ENCODE data around the gene TRMT112.

Gene TRMT112

DNA sequence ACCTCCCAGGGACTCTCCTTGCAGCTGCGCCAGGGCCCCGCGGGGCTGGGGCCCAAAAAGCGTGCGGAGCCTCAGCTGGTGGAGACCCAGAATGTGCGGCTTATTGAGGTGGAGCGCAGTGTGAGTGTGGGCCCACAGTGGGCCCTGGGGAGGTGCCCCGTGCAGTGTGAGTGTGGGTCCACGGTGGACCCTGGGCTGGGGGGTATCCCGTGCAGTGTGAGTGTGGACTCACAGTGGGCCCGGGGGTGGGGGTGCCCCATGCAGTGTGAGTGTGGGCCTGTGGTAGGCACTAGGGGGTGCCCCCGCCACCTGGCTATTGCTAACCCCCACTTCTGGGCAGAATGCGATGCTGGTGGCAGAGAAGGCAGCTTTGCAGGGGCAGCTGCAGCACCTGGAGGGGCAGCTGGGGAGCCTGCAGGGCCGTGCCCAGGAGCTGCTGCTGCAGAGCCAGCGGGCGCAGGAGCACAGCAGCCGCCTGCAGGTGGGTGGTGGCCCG, 33.8 kb upstream of the TRMT112 start:
- no peak for ATAC-seq
- no peak for DNase-seq

DNA sequence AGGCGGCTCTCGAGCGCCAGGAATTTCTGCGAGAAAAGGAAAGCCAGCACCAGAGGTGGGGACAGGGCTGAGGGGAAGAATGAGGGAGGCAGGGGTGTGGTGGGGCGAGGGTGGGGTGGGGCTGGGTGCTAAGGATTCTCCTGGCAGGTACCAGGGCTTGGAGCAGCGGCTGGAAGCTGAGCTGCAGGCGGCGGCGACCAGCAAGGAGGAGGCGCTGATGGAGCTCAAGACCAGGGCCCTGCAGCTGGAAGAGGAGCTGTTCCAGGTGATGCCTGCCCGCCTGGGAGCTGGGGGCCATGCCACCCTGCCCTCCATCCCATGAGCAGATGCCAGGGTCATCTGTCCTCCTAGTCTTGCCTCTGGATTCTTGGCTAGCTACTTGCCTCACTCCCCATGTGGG, 32.0 kb upstream of the TRMT112 start:
- no peak for DNase-seq
- no peak for ATAC-seq

DNA sequence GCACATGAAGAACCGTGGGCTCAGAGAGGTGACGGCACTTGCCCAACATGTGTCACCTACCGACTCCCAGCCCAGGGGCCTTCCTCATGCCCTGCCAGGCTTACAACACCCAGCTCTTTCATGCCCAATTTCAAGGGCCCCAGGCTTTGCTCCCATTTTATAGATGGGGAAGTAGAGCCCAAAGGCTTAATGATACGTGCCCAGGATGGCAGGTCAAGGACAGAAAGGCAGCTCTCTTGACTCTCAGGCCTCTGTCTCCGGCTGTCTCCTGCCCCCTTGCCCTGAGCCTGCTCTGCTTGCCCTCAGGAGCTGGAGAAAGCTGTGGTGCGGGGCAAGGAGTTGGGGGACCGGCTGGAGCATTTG, 31.6 kb upstream of the TRMT112 start:
- ATAC-seq: no peak
- no peak for DNase-seq

- DNase-seq: no peak
- ATAC-seq: no peak
Observed at GRCh38 chr11:64348383-64349024, 31.1 kb upstream of the TRMT112 start.

- no peak for ATAC-seq
Observed at GRCh38 chr11:64347193-64347867, 30.0 kb upstream of the TRMT112 start.

DNA sequence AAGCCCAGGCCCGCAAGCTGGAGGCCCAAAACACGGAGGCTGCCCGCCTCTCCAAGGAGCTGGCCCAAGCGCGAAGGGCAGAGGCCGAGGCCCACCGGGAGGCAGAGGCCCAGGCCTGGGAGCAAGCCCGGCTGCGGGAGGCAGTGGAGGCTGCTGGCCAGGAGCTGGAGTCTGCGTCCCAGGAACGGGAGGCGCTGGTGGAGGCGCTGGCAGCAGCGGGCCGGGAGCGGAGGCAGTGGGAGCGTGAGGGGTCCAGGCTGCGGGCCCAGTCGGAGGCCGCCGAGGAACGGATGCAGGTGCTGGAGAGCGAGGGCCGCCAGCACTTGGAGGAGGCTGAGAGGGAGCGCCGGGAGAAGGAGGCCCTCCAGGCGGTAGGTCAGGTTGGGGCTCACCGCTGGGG, 27.4 kb upstream of the TRMT112 start:
- ATAC-seq (no peak), DNase-seq (no peak)

More at GRCh38 chr11:64347193-64347867, 30.0 kb upstream of the TRMT112 start:
- DNase-seq: no peak

DNA sequence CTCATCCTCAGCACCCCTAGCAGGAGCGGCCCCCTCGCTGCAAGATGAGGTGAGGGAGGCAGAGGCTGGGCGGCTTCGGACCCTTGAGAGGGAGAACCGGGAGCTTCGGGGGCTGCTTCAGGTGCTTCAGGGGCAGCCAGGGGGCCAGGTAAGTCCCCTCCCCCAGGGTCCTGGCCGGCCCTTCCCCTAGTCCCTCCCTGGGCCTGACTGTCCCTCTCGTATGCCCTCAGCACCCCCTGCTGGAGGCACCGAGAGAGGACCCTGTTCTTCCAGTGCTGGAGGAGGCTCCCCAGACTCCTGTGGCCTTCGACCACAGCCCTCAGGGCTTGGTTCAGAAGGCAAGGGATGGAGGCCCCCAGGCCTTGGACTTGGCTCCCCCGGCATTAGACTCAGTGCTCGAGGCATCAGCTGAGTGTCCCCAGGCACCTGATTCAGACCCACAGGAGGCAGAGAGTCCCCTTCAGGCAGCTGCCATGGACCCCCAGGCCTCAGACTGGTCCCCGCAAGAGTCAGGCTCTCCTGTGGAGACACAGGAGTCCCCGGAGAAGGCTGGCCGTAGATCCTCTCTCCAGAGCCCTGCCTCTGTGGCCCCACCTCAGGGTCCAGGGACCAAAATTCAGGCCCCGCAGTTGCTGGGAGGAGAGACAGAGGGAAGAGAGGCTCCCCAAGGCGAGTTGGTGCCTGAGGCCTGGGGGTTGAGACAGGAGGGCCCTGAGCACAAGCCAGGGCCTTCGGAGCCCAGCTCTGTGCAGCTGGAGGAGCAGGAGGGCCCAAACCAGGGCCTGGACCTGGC, 26.6 kb upstream of the TRMT112 start:
- peak; percentile 31 for DNase-seq

GRCh38 chr11:64342869-64343745, 25.7 kb upstream of the TRMT112 start:
- ATAC-seq: no peak
- no peak for DNase-seq

More for the DNA sequence above, 26.6 kb upstream of the TRMT112 start:
- no peak for ATAC-seq

DNA sequence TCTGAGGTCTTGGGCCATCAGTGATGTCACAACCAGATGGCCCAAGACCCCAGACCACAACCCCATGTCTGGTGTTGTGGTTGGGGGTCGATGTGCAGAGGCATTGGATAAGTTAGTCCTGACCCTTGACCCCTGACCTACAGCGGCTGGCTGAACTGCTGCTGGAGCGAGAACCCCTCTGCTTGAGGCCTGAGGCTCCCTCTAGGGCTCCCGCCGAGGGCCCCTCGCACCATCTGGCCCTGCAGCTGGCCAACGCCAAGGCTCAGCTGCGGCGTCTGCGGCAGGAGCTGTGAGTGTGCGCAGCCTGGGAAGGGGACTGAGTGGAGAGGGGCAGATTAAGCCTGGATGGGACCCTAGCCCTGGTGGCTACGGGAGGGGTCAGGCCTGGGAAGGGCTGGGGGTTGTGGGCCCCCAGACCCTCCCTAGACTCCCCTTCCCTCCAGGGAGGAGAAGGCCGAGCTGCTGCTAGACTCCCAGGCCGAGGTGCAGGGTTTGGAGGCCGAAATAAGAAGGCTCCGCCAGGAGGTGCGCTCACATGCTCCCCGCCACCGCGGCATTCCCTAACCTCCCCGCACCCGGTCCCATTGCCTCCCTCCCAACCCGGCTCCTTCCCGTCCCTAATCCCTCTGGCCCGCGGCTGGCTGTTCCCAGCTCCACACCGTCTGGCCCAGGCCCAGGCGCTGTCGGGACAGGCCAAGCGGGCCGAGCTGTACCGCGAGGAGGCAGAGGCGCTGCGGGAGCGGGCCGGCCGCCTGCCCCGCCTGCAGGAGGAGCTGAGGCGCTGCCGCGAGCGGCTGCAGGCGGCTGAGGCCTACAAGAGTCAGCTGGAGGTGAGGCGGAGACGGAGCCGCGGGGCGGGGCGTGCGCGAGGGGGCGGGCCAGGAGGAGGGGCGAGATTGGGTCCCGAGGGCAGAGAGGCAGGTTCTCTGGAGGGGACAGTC, 24.8 kb upstream of the TRMT112 start:
- DNase-seq: peak; percentile 92
- peak; percentile 73 for ATAC-seq

DNA sequence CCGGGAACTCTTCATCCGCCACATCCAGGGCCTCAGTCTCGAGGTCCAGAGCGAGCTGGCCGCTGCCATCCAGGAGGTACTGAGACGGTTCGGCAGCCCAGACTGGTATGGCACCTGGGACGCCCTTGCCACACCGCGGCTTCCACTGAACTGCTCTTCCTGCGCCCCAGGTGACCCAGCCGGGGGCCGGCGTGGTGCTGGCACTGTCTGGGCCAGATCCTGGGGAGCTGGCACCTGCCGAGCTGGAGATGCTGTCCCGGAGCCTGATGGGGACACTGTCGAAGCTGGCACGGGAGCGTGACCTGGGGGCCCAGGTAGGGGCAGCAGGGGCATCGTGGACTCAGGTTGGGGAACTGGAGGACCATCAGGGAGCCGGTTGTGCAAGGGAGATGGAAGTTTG, 24.1 kb upstream of the TRMT112 start:
- ATAC-seq: no peak
- DNase-seq: no peak

- peak; percentile 53 for ATAC-seq
- peak; percentile 93 for DNase-seq
Observed at GRCh38 chr11:64340671-64341335, 23.4 kb upstream of the TRMT112 start.

GRCh38 chr11:64339754-64340408, 22.5 kb upstream of the TRMT112 start, which contains the start of gene CCDC88B:
TSS of gene CCDC88B (plus strand) at chr11:64340204. CDS start at chr11:64340267, 63 bp downstream.
- DNase-seq: peak; percentile 89
- peak; percentile 82 for ATAC-seq

DNA sequence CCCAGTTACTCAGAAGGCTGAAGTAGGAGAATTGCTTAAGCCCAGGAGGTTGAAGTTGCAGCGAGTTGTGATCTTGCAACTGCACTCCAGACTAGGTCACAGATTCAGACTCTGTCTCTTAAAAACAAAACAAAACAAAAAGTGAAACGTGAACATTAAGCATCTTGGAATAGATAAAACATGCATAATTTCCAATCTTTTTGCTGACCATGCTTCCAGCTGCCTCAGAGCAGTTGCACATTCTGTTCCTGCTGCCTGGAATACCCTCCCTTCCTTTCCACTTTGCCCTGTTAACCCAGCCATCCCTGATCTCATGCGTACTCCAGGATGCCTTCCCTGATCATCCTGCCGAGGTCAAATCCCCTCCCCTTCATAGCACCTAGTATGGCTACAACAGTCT, 21.9 kb upstream of the TRMT112 start:
- no peak for ATAC-seq
- DNase-seq: no peak

DNA sequence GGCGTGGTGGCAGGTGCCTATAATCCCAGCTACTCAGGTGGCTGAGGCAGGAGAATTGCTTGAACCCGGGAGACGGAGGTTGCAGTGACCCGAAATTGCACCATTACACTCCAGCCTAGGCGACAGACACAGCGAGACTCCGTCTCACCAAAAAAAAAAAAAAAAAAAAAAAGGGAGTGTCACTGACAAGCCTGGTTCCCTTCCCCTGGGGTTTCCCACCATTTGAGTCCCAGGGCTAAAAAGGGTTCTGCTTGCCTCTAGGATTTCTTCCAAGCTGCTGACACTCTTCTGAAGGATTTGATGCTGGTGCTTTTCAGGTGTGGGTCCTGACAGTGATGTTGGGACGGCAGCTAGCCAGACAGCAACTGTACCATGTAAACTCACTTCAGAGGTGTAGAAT, 21.4 kb upstream of the TRMT112 start:
- ATAC-seq: no peak
- DNase-seq: no peak

DNA sequence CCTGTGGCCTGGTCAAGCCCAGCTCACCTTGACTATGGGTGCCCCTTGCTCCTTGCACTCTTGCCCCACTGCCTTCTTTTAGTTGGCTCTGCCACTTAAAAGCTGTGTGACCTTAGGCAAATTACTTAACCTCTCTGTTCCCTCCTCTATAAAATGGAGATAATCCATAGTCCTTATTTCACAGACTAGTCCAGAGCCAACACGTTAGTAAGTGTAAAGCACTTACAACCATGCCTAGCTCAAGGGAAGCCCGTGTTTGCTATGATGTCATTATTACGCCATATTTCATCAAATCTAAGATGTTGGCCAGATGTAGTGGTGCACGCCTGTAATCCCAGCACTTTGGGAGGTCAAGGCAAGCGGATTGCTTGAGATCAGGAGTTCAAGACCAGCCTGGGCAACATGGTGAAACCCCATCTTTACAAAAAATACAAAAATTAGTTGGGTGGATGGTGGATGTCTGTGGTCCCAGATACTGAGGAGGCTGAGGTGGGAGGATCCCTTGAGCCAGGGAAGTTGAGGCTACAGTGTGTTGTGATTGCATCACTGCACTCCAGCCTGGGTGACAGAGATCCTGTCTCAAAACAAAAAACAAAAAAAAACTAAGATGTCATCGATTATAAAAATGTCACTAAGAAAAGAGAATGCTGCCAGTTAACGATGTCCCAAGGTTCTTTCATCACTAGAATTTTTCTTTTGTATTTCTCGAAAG, 20.3 kb upstream of the TRMT112 start:
- no peak for ATAC-seq
- DNase-seq: no peak

- peak; percentile 62 for DNase-seq
- peak; percentile 80 for ATAC-seq
Observed at GRCh38 chr11:64334764-64335735, 17.7 kb upstream of the TRMT112 start.

GRCh38 chr11:64333556-64333955, 16.2 kb upstream of the TRMT112 start:
- no peak for DNase-seq
- no peak for ATAC-seq

Data from stimulated activated naive CD8-positive, alpha-beta T cell treated with anti-CD3 and anti-CD28 coated beads, Interleukin-15, Interleukin-2, amounts not matched to agents 100 U/mL and 50 U/mL, for 24 hours (primary cell).